ENCODE results near the gene TNS1. TPM values are rescaled to one million over a fixed set of nuclear protein-coding genes. Genes with fewer than 3 reads are reported as not detected.

TNS1 gene
- total RNA-seq, 4 donors from 2014 or later = 169 to 316 (median 229) TPM

DNA sequence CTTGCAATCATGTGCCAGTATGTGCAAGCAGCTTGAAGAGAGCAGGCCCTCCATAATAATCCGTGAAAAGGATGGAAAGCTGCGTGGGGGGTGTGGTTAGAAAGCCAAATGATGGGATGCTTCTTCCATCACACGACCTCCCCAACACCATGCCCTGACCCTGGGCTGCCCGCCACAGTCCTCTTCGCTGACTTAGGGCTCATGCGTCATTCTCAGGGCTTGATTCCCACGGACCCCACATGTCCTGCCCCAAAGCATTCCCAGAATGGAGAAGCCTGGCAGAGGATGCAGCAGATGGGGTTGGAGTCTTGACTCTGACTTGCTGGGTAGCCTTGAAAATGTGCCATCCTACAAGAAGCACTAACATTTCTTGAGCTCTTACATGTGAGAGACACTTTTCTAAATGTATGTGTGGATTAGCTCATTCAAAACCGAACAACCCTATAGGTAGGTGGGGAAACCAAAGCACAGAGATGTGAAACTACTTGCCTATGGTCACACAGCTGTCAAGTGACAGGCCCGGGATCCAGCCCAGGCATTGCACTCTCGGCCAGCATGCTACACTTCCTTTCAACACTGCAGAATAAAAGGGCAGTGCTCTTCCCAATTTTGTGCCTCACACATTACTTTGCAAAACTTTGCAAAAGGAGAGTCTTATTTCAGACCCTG is 3.7 kb downstream of the TNS1 start:
- Histone ChIP-seq H3K4me3 (replicated peaks in 1 of 3) (no peak overlapping the region), H3K27me3 (no peaks in the 10 kb centered on the region), H3K4me1 (peaks cover 12 to 57% of the 10 kb centered on the region in 2 donors), H3K9me3 (no peaks in the 10 kb centered on the region), H3K27ac (peak overlapping the region in 2 of 3 donors; percentile 8 to 68), H3K36me3 (no peaks in the 10 kb centered on the region)
- TF ChIP-seq, protein P1, sequence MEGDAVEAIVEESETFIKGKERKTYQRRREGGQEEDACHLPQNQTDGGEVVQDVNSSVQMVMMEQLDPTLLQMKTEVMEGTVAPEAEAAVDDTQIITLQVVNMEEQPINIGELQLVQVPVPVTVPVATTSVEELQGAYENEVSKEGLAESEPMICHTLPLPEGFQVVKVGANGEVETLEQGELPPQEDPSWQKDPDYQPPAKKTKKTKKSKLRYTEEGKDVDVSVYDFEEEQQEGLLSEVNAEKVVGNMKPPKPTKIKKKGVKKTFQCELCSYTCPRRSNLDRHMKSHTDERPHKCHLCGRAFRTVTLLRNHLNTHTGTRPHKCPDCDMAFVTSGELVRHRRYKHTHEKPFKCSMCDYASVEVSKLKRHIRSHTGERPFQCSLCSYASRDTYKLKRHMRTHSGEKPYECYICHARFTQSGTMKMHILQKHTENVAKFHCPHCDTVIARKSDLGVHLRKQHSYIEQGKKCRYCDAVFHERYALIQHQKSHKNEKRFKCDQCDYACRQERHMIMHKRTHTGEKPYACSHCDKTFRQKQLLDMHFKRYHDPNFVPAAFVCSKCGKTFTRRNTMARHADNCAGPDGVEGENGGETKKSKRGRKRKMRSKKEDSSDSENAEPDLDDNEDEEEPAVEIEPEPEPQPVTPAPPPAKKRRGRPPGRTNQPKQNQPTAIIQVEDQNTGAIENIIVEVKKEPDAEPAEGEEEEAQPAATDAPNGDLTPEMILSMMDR (IDR thresholded peaks at IDR 0.05) = no peak
- no peak for TF ChIP-seq POLR2A (IDR thresholded peaks at IDR 0.05)
- DNase-seq = no peak
- WGBS, 2 donors = 76 to 86% methylated on average over 10 of the region's 10 CpGs
- intact Hi-C loops (cut with DNase I) = no loop called here

DNA sequence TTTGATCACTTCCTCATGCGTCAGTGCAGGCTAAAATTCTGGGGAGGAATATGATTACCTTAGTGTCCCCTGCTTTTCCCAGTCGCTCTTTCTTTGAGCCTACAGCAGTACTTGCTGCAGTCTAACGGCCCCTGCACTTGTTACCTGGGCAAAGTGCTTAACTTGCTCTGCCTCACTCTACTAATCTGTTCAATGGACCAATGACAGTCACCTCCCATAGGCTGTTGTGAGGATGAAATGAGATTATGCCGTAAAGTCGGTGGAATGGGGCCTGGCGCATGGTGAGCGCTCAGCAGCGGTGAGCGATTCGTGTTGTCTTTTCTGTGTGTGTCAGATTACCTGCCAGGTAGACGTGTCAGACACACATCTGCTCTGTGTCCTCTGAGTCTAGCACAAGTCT is 5.3 kb downstream of the TNS1 start:
- DNase-seq = no peak
- H3K4me3 ChIP-seq (replicated peaks in 1 of 3) = no peak overlapping the region
- no peaks in the 10 kb centered on the region for H3K9me3 ChIP-seq
- no peak overlapping the region for H3K27ac ChIP-seq
- 91 to 93% methylated on average over 11 of the region's 11 CpGs for WGBS, 2 donors
- H3K27me3 ChIP-seq = no peaks in the 10 kb centered on the region
- H3K4me1 ChIP-seq = peaks cover 0 to 54% of the 10 kb centered on the region in 2 donors
- intact Hi-C loops (cut with DNase I) = no loop called here
- no peaks in the 10 kb centered on the region for H3K36me3 ChIP-seq
- no peak for TF ChIP-seq POLR2A (IDR thresholded peaks at IDR 0.05)
- TF ChIP-seq, protein P1 (IDR thresholded peaks at IDR 0.05) = no peak

DNA sequence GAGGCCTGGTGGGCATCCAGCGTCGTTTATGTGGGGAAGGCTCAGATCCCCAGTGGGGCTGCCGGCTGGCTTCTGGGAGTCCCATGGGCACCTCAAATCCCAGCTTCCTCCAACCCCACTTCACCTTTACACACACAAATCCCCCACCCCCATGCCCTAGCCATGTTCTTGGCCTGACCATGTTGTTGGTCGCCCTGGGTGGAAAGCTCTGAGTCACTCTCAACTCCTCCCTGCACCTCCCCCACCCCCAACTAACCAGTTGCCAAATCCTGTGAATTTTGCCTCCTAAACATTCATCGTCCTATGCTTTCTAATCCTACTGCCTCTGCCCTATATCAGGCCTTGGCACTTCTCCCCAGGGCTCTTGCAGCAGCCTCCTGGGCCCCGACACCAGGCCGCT is 6.4 kb downstream of the TNS1 start:
- 78 to 93% methylated on average over 5 to 6 of the region's 7 CpGs for WGBS, 2 donors
- TF ChIP-seq, protein P1 (IDR thresholded peaks at IDR 0.05) = no peak
- TF ChIP-seq POLR2A (IDR thresholded peaks at IDR 0.05) = no peak
- Histone ChIP-seq H3K27ac (peak overlapping the region in 1 of 3 donors; percentile 3), H3K36me3 (no peaks in the 10 kb centered on the region), H3K4me1 (peaks cover 0 to 54% of the 10 kb centered on the region in 2 donors), H3K9me3 (no peaks in the 10 kb centered on the region), H3K27me3 (no peaks in the 10 kb centered on the region), H3K4me3 (replicated peaks in 1 of 3) (no peak overlapping the region)
- DNase-seq = no peak
- intact Hi-C loops (cut with DNase I) = no loop called here

DNA sequence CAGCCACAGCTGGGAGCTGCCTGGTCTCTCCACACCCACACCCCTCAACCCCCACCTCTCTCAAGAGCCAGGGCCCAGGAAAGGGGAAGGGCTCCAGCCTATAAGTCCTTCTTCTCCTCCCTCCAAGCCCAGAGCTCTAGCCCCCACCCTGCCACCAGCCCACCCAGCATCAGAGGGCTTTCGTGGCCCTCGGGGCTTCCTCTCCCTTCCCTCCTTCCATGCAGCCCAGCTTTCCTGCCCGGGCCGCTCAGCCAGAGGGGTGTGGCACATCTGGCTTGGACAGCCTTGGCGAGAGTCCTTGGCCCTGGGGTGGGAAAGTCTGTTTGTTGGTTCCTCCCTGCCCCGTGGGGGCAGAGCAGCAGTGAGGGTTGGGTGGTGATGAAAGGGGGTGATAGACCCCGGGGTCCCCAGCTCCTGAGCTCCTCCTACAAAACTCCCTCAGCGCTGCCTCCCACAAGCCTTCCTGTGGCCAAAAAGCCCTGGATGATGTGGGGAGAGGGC is 7.0 kb downstream of the TNS1 start:
- H3K4me1 ChIP-seq = peaks cover 0 to 54% of the 10 kb centered on the region in 2 donors
- peak in 1 of 2 donors; percentile 23 for DNase-seq
- H3K27me3 ChIP-seq = no peaks in the 10 kb centered on the region
- H3K27ac ChIP-seq = no peak overlapping the region
- no peaks in the 10 kb centered on the region for H3K36me3 ChIP-seq
- TF ChIP-seq, protein P1 (IDR thresholded peaks at IDR 0.05) = no peak
- no peak for TF ChIP-seq POLR2A (IDR thresholded peaks at IDR 0.05)
- 19 to 36% methylated on average over 5 of the region's 8 CpGs for WGBS, 2 donors
- no peaks in the 10 kb centered on the region for H3K9me3 ChIP-seq
- intact Hi-C loops (cut with DNase I) = loop anchor here (2.0 kb wide), 1 partner anchor 209 kb away; no protein-coding TSS in a partner anchor
- no peak overlapping the region for H3K4me3 ChIP-seq (replicated peaks in 1 of 3)

DNA sequence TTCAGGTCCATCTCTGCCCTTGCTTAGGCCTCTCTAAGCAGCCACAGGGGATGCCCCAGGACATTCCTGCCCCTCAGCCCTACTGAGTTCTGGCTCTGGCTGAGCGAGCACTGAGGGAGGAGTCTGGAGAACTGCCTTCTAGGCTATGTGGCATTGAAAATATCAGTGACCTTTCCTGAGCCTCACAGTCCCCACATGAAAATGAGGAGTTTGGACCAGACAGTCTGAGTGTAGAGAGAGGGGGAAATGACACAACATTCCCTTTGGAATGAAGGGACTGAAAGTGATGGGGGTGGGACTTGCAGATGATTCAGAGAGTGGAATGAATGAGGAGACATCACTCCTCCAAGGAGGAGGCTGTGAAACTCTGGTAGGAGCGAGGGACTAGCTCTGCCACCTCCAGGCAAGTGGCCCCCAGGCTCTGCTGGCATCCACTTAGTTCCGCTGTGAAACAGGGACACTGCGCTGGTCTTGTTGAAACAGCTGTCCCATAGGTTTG is 8.0 kb downstream of the TNS1 start:
- peak; percentile 26 to 36 for DNase-seq
- Histone ChIP-seq H3K36me3 (no peaks in the 10 kb centered on the region), H3K27me3 (no peaks in the 10 kb centered on the region), H3K4me1 (peaks cover 0 to 53% of the 10 kb centered on the region in 2 donors), H3K4me3 (replicated peaks in 1 of 3) (no peak overlapping the region), H3K9me3 (no peaks in the 10 kb centered on the region), H3K27ac (peak overlapping the region in 1 of 3 donors; percentile 67)
- WGBS, 2 donors = 85 to 86% methylated on average over 4 of the region's 4 CpGs
- intact Hi-C loops (cut with DNase I) = loop anchor here (2.0 to 5.0 kb wide), 2 partner anchors 37 to 208 kb away; no protein-coding TSS in a partner anchor
- no peak for TF ChIP-seq POLR2A (IDR thresholded peaks at IDR 0.05)
- TF ChIP-seq, protein P1 (IDR thresholded peaks at IDR 0.05) = no peak

All from thyroid gland (tissue), 4 donors.